GM12878 (cell line): ENCODE measurements around the gene ST8SIA1. TPM values are rescaled to one million over a fixed set of nuclear protein-coding genes. Genes with fewer than 3 reads are reported as not detected.

Source experiments
- ATAC-seq: fragments of 200-7000 bp; cut with Tn5 transposase; 3 replicates; pipeline ENCODE4 v1.9.1; 2020; ENCODE audit warnings: mild to moderate bottlenecking, moderate library complexity
- BruUV-seq: library from RNA; stranded (reverse); fragments of 400-500 nt; replicated peaks from 2 replicates; lab custom pipeline; 2021; lab: Mats Ljungman, UMichigan
- CTCF ChIA-PET: fragments of 300-600 bp; sonication (Branson Sonifier 250); formaldehyde crosslinking; extraction: SDS; loops from one replicate; lab custom pipeline; 2021; ENCODE audit warnings: inconsistent platforms; lab: Yijun Ruan, JAX
- POLR2A ChIA-PET: fragments of 350-600 bp; formaldehyde crosslinking; extraction: SDS; loops from one replicate; lab custom pipeline; 2021; ENCODE audit warnings: inconsistent platforms; lab: Charles Lee
- RAD21 ChIA-PET: fragments of 300-600 bp; sonication (Branson Sonifier 250); formaldehyde crosslinking; loops from one replicate; lab custom pipeline; 2023; ENCODE audit warnings: antibody characterized with exemption; ENCODE audit not compliant: unreplicated experiment; lab: Charles Lee
- SMC1A ChIA-PET: fragments of 300-600 bp; sonication (Branson Sonifier 250); formaldehyde crosslinking; loops from one replicate; lab custom pipeline; 2023; ENCODE audit not compliant: unreplicated experiment, uncharacterized antibody; lab: Charles Lee
- DNase-seq: peaks from one replicate; pipeline ENCODE4 v3.0.0-alpha.2; 2011; ENCODE audit warnings: low read depth, low spot score
- FAIRE-seq: peaks from 3 replicates; lab custom pipeline; 2011; peaks lifted over from hg19 to GRCh38; lab: Jason Lieb, UNC
- H2AFZ ChIP-seq: 2 replicates; pipeline ENCODE4 v1.6.0; 2011; ENCODE audit warnings: low read depth, low read length, control low read depth; ENCODE audit not compliant: control insufficient read depth
- H3K27ac ChIP-seq: 2 replicates; pipeline ENCODE4 v1.5.1; 2011; ENCODE audit warnings: control low read depth; ENCODE audit not compliant: control insufficient read depth, insufficient read depth
- H3K27me3 ChIP-seq, 2 experiments: replicated peaks in 1 of 2; 2 replicates each; pipeline versions ENCODE4 v1.6.0 to v1.6.1; 2011; ENCODE audit warnings: low read length in 1 of 2; ENCODE audit not compliant: control insufficient read depth in 2 of 2, insufficient read depth in 2 of 2
- H3K36me3 ChIP-seq, 2 experiments: 2 replicates each; pipeline ENCODE4 v1.5.1; 2011; ENCODE audit warnings: low read length in 1 of 2; ENCODE audit not compliant: control insufficient read depth in 2 of 2, insufficient read depth in 2 of 2
- H3K4me1 ChIP-seq: 2 replicates; pipeline ENCODE4 v1.6.1; 2011; ENCODE audit warnings: mild to moderate bottlenecking, low read length, moderate library complexity, mixed read lengths; ENCODE audit not compliant: control insufficient read depth, insufficient read depth
- H3K4me2 ChIP-seq: 2 replicates; pipeline ENCODE4 v1.6.0; 2011; ENCODE audit warnings: control low read depth; ENCODE audit not compliant: control insufficient read depth, insufficient read depth
- H3K4me3 ChIP-seq: fragments of 200-600 bp; sonication (generic); 2 replicates; pipeline ENCODE4 v1.5.1; 2016
- H3K79me2 ChIP-seq: 2 replicates; pipeline ENCODE4 v1.6.0; 2011; ENCODE audit warnings: low read length; ENCODE audit not compliant: control insufficient read depth, insufficient read depth
- H3K9ac ChIP-seq: 2 replicates; pipeline ENCODE4 v1.8.0; 2011; ENCODE audit warnings: low read length, control low read depth, mixed read lengths; ENCODE audit not compliant: control insufficient read depth, insufficient read depth
- H3K9me3 ChIP-seq: replicated peaks from 3 replicates; pipeline ENCODE4 v1.5.1; 2011; ENCODE audit warnings: mild to moderate bottlenecking, low read length; ENCODE audit not compliant: control insufficient read depth, insufficient read depth
- H4K20me1 ChIP-seq: 2 replicates; pipeline ENCODE4 v1.6.0; 2011; ENCODE audit not compliant: control insufficient read depth, insufficient read depth
- ASH2L ChIP-seq: fragments of 300-600, 200-600 bp; sonication (generic); IDR thresholded peaks from 2 replicates; pipeline ENCODE4 v1.6.1; 2017; ENCODE audit warnings: low read depth, mild to moderate bottlenecking, borderline replicate concordance
- ATF3 ChIP-seq: IDR thresholded peaks from 2 replicates; pipeline ENCODE4 v1.6.1; 2011; ENCODE audit warnings: low read depth, mild to moderate bottlenecking, low read length, moderate library complexity, borderline replicate concordance; ENCODE audit errors: extremely low read depth
- ATF7 ChIP-seq: fragments of 450-650 bp; IDR thresholded peaks from 2 replicates; pipeline ENCODE4 v1.6.1; 2016; ENCODE audit warnings: low read depth, mild to moderate bottlenecking
- BMI1 ChIP-seq: fragments of 450-650 bp; IDR thresholded peaks from 2 replicates; pipeline ENCODE4 v1.6.1; 2016; ENCODE audit warnings: mild to moderate bottlenecking, moderate library complexity, borderline replicate concordance
- CHD2 ChIP-seq: IDR thresholded peaks from 2 replicates; pipeline ENCODE4 v1.6.1; 2011; ENCODE audit warnings: low read depth, low read length, improper control_type of control experiment, borderline replicate concordance
- GABPA ChIP-seq: IDR thresholded peaks from 2 replicates; pipeline ENCODE4 v1.6.1; 2014; ENCODE audit warnings: antibody characterized with exemption, low read depth, mild to moderate bottlenecking, inconsistent platforms
- HDAC6 ChIP-seq: fragments of 200-600 bp; sonication (generic); IDR thresholded peaks from one replicate; pipeline ENCODE4 v1.8.0; 2017; ENCODE audit warnings: antibody characterized with exemption; ENCODE audit not compliant: unreplicated experiment
- IKZF1 ChIP-seq: fragments of 450-650 bp; conservative IDR thresholded peaks from 2 replicates; pipeline ENCODE4 v1.6.1; 2017; ENCODE audit warnings: antibody characterized with exemption, mild to moderate bottlenecking
- KAT2A ChIP-seq: conservative IDR thresholded peaks from 2 replicates; pipeline ENCODE4 v1.6.1; 2011; ENCODE audit warnings: low read depth, low read length; ENCODE audit not compliant: control insufficient read depth
- MXI1 ChIP-seq: fragments of 150-350 bp; IDR thresholded peaks from 2 replicates; pipeline ENCODE4 v1.6.1; 2011; ENCODE audit warnings: low read depth, mild to moderate bottlenecking, inconsistent platforms, low read length, improper control_type of control experiment
- NFXL1 ChIP-seq: fragments of 450-650 bp; IDR thresholded peaks from 2 replicates; pipeline ENCODE4 v1.6.1; 2017; ENCODE audit warnings: antibody characterized with exemption, mild to moderate bottlenecking, borderline replicate concordance
- NFYB ChIP-seq: IDR thresholded peaks from 2 replicates; pipeline ENCODE4 v1.6.1; 2011; ENCODE audit warnings: low read depth, mild to moderate bottlenecking, low read length, improper control_type of control experiment, moderate library complexity; ENCODE audit not compliant: insufficient read depth
- PAX8 ChIP-seq: fragments of 450-650 bp; IDR thresholded peaks from 2 replicates; pipeline ENCODE4 v1.6.1; 2017; ENCODE audit warnings: mild to moderate bottlenecking, moderate library complexity
- POLR2AphosphoS2 ChIP-seq: IDR thresholded peaks from 2 replicates; pipeline ENCODE4 v1.6.1; 2011; ENCODE audit warnings: low read depth, mild to moderate bottlenecking, low read length, improper control_type of control experiment, moderate library complexity
- POU2F2 ChIP-seq: IDR thresholded peaks from 3 replicates; pipeline ENCODE4 v1.6.1; 2011; ENCODE audit warnings: low read depth, mild to moderate bottlenecking, low read length, borderline replicate concordance
- RBBP5 ChIP-seq: fragments of 200-600 bp; sonication (generic); conservative IDR thresholded peaks from 2 replicates; pipeline ENCODE4 v1.6.1; 2016
- TARDBP ChIP-seq: IDR thresholded peaks from 2 replicates; pipeline ENCODE4 v1.6.1; 2016; ENCODE audit warnings: borderline replicate concordance
- ZNF24 ChIP-seq: fragments of 450-650 bp; IDR thresholded peaks from 2 replicates; pipeline ENCODE4 v1.6.1; 2017; ENCODE audit warnings: antibody characterized with exemption, mild to moderate bottlenecking
- WGBS: methylation state at CpG from one replicate; pipeline ENCODE4 v1.1.6; 2016; ENCODE audit warnings: low lambda C conversion rate; ENCODE audit not compliant: insufficient replicate concordance, insufficient coverage; ENCODE audit errors: missing lambda C conversion rate; 5-methylcytosine and 5-hydroxymethylcytosine counted together
- in situ Hi-C: fragments of 300-500 bp; cut with MboI; formaldehyde crosslinking; loops from 9 replicates; pipeline ENCODE4 v1.14.3; 2018; ENCODE audit warnings: mixed read lengths
- intact Hi-C: fragments of 100-400 bp; cut with micrococcal nuclease; formaldehyde crosslinking; loops from one replicate; pipeline ENCODE4 v1.14.2; 2022; ENCODE audit not compliant: unreplicated experiment
- polyA plus RNA-seq, 11 experiments: library from polyadenylated mRNA; depleted of rRNA in 4 of 11; unstranded in 6 of 11; stranded (reverse) in 5 of 11; fragments of >200 nt; fragmentation: Nextera tagmentation in 4 of 11; fragmentation: Illumina TruSeq in 1 of 11; extraction: Ambion mirVana in 4 of 11; extraction: Trizol in 1 of 11; gene quantifications; 1 replicate in 1 of 11; 2 replicates in 10 of 11; pipeline versions ENCODE4 v1.2.1 to v1.2.3, GENCODE V29; 2011 to 2016; ENCODE audit warnings: inconsistent platforms in 2 of 11, missing spikeins in 2 of 11, low read depth in 1 of 11
- total RNA-seq, 4 experiments: library from RNA; depleted of rRNA in 3 of 4; stranded (reverse); fragments of >200 nt in 3 of 4; fragmentation: Illumina TruSeq in 1 of 4; extraction: Trizol in 1 of 4; gene quantifications; 2 replicates each; pipeline versions ENCODE4 v1.2.1 to v1.2.3, GENCODE V29; 2013 to 2021
- TF ChIP-seq, protein P1 (sequence below): fragments of 450-650 bp; IDR thresholded peaks from 2 replicates; pipeline ENCODE4 v1.6.1; 2016; ENCODE audit warnings: mild to moderate bottlenecking

Gene ST8SIA1
- total and polyA plus RNA-seq, 10 of the 15 experiments (the other 5 are each of a cell fraction or from before 2014, with no cell fraction given) = 0.23 to 0.35 (median 0.23) TPM; not detected in 7

GRCh38 chr12:22196236-22196635 is 138.3 kb downstream of the ST8SIA1 start:
- SMC1A ChIA-PET = no interaction called here
- Histone ChIP-seq H3K79me2 (no peaks in the 10 kb centered on the region), H3K4me2 (no peak overlapping the region), H3K9ac (no peak overlapping the region), H3K9me3 (no peaks in the 10 kb centered on the region), H3K4me3 (no peak overlapping the region), H3K27me3 (no peaks in the 10 kb centered on the region), H3K4me1 (no peaks in the 10 kb centered on the region), H4K20me1 (no peaks in the 10 kb centered on the region), H3K36me3 (no peaks in the 10 kb centered on the region), H2AFZ (no peak overlapping the region), H3K27ac (no peak overlapping the region)
- CTCF ChIA-PET = interaction anchor here (1.0 kb wide), 1 partner anchor 75 kb away, joined by 3 read pairs; no protein-coding TSS in a partner anchor
- ATAC-seq = no peak
- no peak for FAIRE-seq
- POLR2A ChIA-PET = no interaction called here
- intact Hi-C loops (no loop called here), in situ Hi-C loops (no loop called here)
- no TSS peak for BruUV-seq
- DNase-seq = no peak
- no peak for TF ChIP-seq ATF3
- TF ChIP-seq ATF7 = no peak
- TF ChIP-seq POLR2AphosphoS2 = no peak
- no peak for TF ChIP-seq IKZF1
- TF ChIP-seq NFXL1 = no peak
- TF ChIP-seq, protein P1, sequence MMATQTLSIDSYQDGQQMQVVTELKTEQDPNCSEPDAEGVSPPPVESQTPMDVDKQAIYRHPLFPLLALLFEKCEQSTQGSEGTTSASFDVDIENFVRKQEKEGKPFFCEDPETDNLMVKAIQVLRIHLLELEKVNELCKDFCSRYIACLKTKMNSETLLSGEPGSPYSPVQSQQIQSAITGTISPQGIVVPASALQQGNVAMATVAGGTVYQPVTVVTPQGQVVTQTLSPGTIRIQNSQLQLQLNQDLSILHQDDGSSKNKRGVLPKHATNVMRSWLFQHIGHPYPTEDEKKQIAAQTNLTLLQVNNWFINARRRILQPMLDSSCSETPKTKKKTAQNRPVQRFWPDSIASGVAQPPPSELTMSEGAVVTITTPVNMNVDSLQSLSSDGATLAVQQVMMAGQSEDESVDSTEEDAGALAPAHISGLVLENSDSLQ = no peak
- no peak for TF ChIP-seq RBBP5
- no peak for TF ChIP-seq CHD2
- TF ChIP-seq GABPA = no peak
- TF ChIP-seq HDAC6 = no peak
- TF ChIP-seq ASH2L = no peak
- TF ChIP-seq POU2F2 = no peak
- TF ChIP-seq PAX8 = no peak
- TF ChIP-seq TARDBP = no peak
- TF ChIP-seq ZNF24 = no peak
- TF ChIP-seq KAT2A = no peak
- no peak for TF ChIP-seq MXI1
- no peak for TF ChIP-seq NFYB
- no peak for TF ChIP-seq BMI1
- WGBS = 4% methylated on average over 1 of the region's 1 CpG
- RAD21 ChIA-PET = no interaction called here
